ENCODE results near the gene MYO16. TPM values are rescaled to one million over a fixed set of nuclear protein-coding genes. Genes with fewer than 3 reads are reported as not detected.

Gene MYO16
- total RNA-seq, 1 experiment from 2014 or later, result 0.04 TPM

GRCh38 chr13:108663710-108664109 lies 34.3 kb downstream of the MYO16 start:
- no peak for DNase-seq (ENCODE audit: low spot score)

- no peak for DNase-seq (ENCODE audit: low spot score)
These were observed 37.8 kb downstream of the MYO16 start for GRCh38 chr13:108667205-108667604.

GRCh38 chr13:108669381-108669780 lies 40.0 kb downstream of the MYO16 start:
- no peak for DNase-seq (ENCODE audit: low spot score)

GRCh38 chr13:108674346-108674745 lies 44.9 kb downstream of the MYO16 start:
- DNase-seq (ENCODE audit: low spot score), result no peak

- no peak for DNase-seq (ENCODE audit: low spot score)
These were observed 45.4 kb downstream of the MYO16 start for GRCh38 chr13:108674771-108675170.

GRCh38 chr13:108676620-108677019 lies 47.2 kb downstream of the MYO16 start:
- no peak for DNase-seq (ENCODE audit: low spot score)

GRCh38 chr13:108677806-108678205 lies 48.4 kb downstream of the MYO16 start:
- no peak for DNase-seq (ENCODE audit: low spot score)

GRCh38 chr13:108680011-108680410 lies 50.6 kb downstream of the MYO16 start:
- no peak for DNase-seq (ENCODE audit: low spot score)

GRCh38 chr13:108681986-108682575 lies 52.7 kb downstream of the MYO16 start:
- no peak for DNase-seq (ENCODE audit: low spot score)

- DNase-seq (ENCODE audit: low spot score), result no peak
These were observed 53.3 kb downstream of the MYO16 start for GRCh38 chr13:108682714-108683113.

- no peak for DNase-seq (ENCODE audit: low spot score)
These were observed 56.6 kb downstream of the MYO16 start for GRCh38 chr13:108686027-108686426.

- DNase-seq (ENCODE audit: low spot score), result no peak
These were observed 61.3 kb downstream of the MYO16 start for GRCh38 chr13:108690726-108691125.

- DNase-seq (ENCODE audit: low spot score), result peak; percentile 88
These were observed 71.2 kb downstream of the MYO16 start for GRCh38 chr13:108700422-108701170.

- no peak for DNase-seq (ENCODE audit: low spot score)
These were observed 72.8 kb downstream of the MYO16 start for GRCh38 chr13:108702171-108702570.

GRCh38 chr13:108705031-108705430 lies 75.6 kb downstream of the MYO16 start:
- no peak for DNase-seq (ENCODE audit: low spot score)

- DNase-seq (ENCODE audit: low spot score), result no peak
These were observed 78.2 kb downstream of the MYO16 start for GRCh38 chr13:108707584-108707983.

GRCh38 chr13:108708921-108709320 lies 79.5 kb downstream of the MYO16 start:
- no peak for DNase-seq (ENCODE audit: low spot score)

- no peak for DNase-seq (ENCODE audit: low spot score)
These were observed 82.0 kb downstream of the MYO16 start for GRCh38 chr13:108711386-108711785.

GRCh38 chr13:108725471-108725870 lies 96.1 kb downstream of the MYO16 start:
- DNase-seq (ENCODE audit: low spot score), result no peak

GRCh38 chr13:108728370-108728769 lies 99.0 kb downstream of the MYO16 start:
- peak; percentile 5 for DNase-seq (ENCODE audit: low spot score)

- no peak for DNase-seq (ENCODE audit: low spot score)
These were observed 103.7 kb downstream of the MYO16 start for GRCh38 chr13:108733022-108733560.

GRCh38 chr13:108734676-108735075 lies 105.3 kb downstream of the MYO16 start:
- DNase-seq (ENCODE audit: low spot score), result peak; percentile 8

- DNase-seq (ENCODE audit: low spot score), result no peak
These were observed 112.5 kb downstream of the MYO16 start for GRCh38 chr13:108741930-108742329.

Data from H4 (cell line).